Ovary (tissue), 3 donors: ENCODE data around the gene ZSCAN10.

Experiments used
- EP300 ChIP-seq: sonication (generic); formaldehyde crosslinking; IDR thresholded peaks from one replicate; pipeline ENCODE4 v1.6.1; 2017; ENCODE audit warnings: antibody characterized with exemption
- POLR2A ChIP-seq: fragments of 450-650 bp; IDR thresholded peaks from one replicate; pipeline ENCODE4 v1.6.1; 2017; ENCODE audit warnings: antibody characterized with exemption, mild to moderate bottlenecking, moderate library complexity
- TF ChIP-seq, protein P1 (sequence below), 3 donors: fragments of 450-650 bp in 2 of 3; fragments of 200-600 bp in 1 of 3; IDR thresholded peaks; one replicate each; pipeline versions ENCODE4 v1.5.1 to v1.8.0; 2016 to 2022; ENCODE audit warnings: antibody characterized with exemption in 3 of 3, mild to moderate bottlenecking in 1 of 3
- donor health status: DM: no; HTN: no; CAD: no.

DNA sequence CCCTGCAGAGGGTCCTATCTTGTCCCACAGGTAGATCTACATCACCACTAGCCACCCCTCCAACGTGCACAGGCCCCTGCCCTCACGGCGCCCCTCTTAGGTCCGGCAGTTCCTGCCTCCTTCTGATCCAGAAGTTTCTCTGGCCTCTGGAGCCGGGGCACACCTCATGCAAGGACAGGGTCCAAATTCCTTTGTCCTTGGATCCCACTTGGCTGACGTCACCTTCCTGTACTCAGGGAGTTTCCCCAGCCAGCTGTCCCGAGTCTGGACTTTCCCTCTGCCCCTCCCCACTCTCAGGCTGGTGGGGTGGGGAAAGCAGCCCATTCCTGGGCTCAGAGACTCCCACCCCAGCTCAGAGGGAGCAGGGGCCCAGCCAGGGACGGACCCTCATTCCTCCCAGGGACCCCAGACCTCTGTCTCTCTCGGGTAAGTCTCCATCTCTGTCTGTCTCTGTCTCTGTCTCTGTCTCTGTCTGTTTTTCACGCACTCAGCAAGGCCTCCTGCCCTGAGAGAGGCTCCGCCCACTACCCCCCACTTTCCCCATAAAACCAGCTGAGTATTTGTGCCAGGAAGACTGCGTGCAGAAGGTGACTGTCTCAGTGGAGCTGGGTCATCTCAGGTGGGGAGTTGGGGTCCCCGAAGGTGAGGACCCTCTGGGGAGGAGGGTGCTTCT, 33.9 kb downstream of the ZSCAN10 start, which contains the start of gene IL32:
- TF ChIP-seq POLR2A (no peak), EP300 (no peak)
- TF ChIP-seq, protein P1, sequence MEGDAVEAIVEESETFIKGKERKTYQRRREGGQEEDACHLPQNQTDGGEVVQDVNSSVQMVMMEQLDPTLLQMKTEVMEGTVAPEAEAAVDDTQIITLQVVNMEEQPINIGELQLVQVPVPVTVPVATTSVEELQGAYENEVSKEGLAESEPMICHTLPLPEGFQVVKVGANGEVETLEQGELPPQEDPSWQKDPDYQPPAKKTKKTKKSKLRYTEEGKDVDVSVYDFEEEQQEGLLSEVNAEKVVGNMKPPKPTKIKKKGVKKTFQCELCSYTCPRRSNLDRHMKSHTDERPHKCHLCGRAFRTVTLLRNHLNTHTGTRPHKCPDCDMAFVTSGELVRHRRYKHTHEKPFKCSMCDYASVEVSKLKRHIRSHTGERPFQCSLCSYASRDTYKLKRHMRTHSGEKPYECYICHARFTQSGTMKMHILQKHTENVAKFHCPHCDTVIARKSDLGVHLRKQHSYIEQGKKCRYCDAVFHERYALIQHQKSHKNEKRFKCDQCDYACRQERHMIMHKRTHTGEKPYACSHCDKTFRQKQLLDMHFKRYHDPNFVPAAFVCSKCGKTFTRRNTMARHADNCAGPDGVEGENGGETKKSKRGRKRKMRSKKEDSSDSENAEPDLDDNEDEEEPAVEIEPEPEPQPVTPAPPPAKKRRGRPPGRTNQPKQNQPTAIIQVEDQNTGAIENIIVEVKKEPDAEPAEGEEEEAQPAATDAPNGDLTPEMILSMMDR (IDR thresholded peaks at IDR 0.05): no peak
